Astrocyte (in vitro differentiated cells and primary cell): ENCODE measurements around the gene SLC9A3. TPM values are rescaled to one million over a fixed set of nuclear protein-coding genes. Genes with fewer than 3 reads are reported as not detected.
A peak's percentile ranks its signal among the peaks of the same experiment; 100 is the strongest.

Experiments
- DNase-seq: peaks from one replicate; pipeline ENCODE4 v3.0.0-alpha.2; 2010; ENCODE audit warnings: low read depth
- FAIRE-seq: peaks from 2 replicates; lab custom pipeline; 2011; peaks lifted over from hg19 to GRCh38; lab: Jason Lieb, UNC
- H2AFZ ChIP-seq: 2 replicates; pipeline ENCODE4 v1.6.0; 2012; ENCODE audit warnings: low read depth, low read length, inconsistent platforms
- H3K27ac ChIP-seq: 2 replicates; pipeline ENCODE4 v1.5.1; 2011; ENCODE audit warnings: low read depth, low read length, inconsistent platforms
- H3K27me3 ChIP-seq: 2 replicates; pipeline ENCODE4 v1.6.0; 2011; ENCODE audit warnings: low read length, inconsistent platforms; ENCODE audit not compliant: insufficient read depth
- H3K36me3 ChIP-seq: 2 replicates; pipeline ENCODE4 v1.5.1; 2011; ENCODE audit warnings: low read length, inconsistent platforms; ENCODE audit not compliant: insufficient read depth
- H3K4me1 ChIP-seq: 2 replicates; pipeline ENCODE4 v1.5.1; 2011; ENCODE audit warnings: low read length, inconsistent platforms; ENCODE audit not compliant: insufficient read depth
- H3K4me2 ChIP-seq: 2 replicates; pipeline ENCODE4 v1.6.0; 2012; ENCODE audit warnings: low read length, inconsistent platforms
- H3K4me3 ChIP-seq: 2 replicates; pipeline ENCODE4 v1.5.1; 2011; ENCODE audit warnings: low read depth, mild to moderate bottlenecking, low read length, inconsistent platforms; ENCODE audit not compliant: insufficient read depth
- H3K79me2 ChIP-seq: 2 replicates; pipeline ENCODE4 v1.6.0; 2012; ENCODE audit warnings: mild to moderate bottlenecking, low read length, inconsistent platforms; ENCODE audit not compliant: insufficient read depth
- H3K9ac ChIP-seq: 2 replicates; pipeline ENCODE4 v1.6.0; 2012; ENCODE audit warnings: mild to moderate bottlenecking, low read length, inconsistent platforms
- H3K9me3 ChIP-seq: 2 replicates; pipeline ENCODE4 v1.5.1; 2012; ENCODE audit warnings: low read depth, mild to moderate bottlenecking, low read length, inconsistent platforms; ENCODE audit not compliant: insufficient read depth
- H4K20me1 ChIP-seq: 2 replicates; pipeline ENCODE4 v1.6.0; 2012; ENCODE audit warnings: low read length, inconsistent platforms; ENCODE audit not compliant: insufficient read depth
- H3K27ac Mint-ChIP-seq: one replicate; pipeline ENCODE4 v1.8.0; 2021; ENCODE audit warnings: mild to moderate bottlenecking, mixed read lengths; ENCODE audit not compliant: unreplicated experiment
- H3K27me3 Mint-ChIP-seq: one replicate; pipeline ENCODE4 v1.8.0; 2021; ENCODE audit warnings: low read depth, mixed read lengths; ENCODE audit not compliant: unreplicated experiment
- H3K36me3 Mint-ChIP-seq: one replicate; pipeline ENCODE4 v1.8.0; 2021; ENCODE audit warnings: low read depth, mixed read lengths; ENCODE audit not compliant: unreplicated experiment
- H3K4me1 Mint-ChIP-seq: one replicate; pipeline ENCODE4 v1.8.0; 2021; ENCODE audit warnings: low read depth, mixed read lengths; ENCODE audit not compliant: unreplicated experiment
- H3K4me3 Mint-ChIP-seq: one replicate; pipeline ENCODE4 v1.8.0; 2021; ENCODE audit warnings: mild to moderate bottlenecking, moderate library complexity, mixed read lengths; ENCODE audit not compliant: unreplicated experiment
- H3K9me3 Mint-ChIP-seq: one replicate; pipeline ENCODE4 v1.8.0; 2021; ENCODE audit warnings: mild to moderate bottlenecking, mixed read lengths; ENCODE audit not compliant: unreplicated experiment
- CTCF ChIP-seq: IDR thresholded peaks from 2 replicates; pipeline ENCODE4 v1.5.1; 2011; ENCODE audit warnings: low read depth, mild to moderate bottlenecking, inconsistent platforms, low read length, moderate library complexity; ENCODE audit not compliant: insufficient read depth
- EZH2 ChIP-seq: IDR thresholded peaks from 2 replicates; pipeline ENCODE4 v1.6.1; 2012; ENCODE audit warnings: mild to moderate bottlenecking, low read length, inconsistent platforms; ENCODE audit not compliant: insufficient read depth
- total RNA-seq: library from RNA; stranded (reverse); gene quantifications from 2 replicates; pipeline ENCODE4 v1.2.1, GENCODE V29; 2021

The SLC9A3 gene
- total RNA-seq, 1 donor from 2014 or later: 1.0 TPM

- H3K27ac Mint-ChIP-seq: no peak overlapping the region
Measured at GRCh38 chr5:445591-445990, 78.7 kb downstream of the SLC9A3 start.

GRCh38 chr5:444226-444625 is 80.0 kb downstream of the SLC9A3 start:
- H4K20me1 ChIP-seq: peaks cover 40% of the 10 kb centered on the region
- H2AFZ ChIP-seq: no peak overlapping the region
- peak overlapping the region; percentile 64 for H3K27ac Mint-ChIP-seq
- H3K36me3 ChIP-seq: peaks cover 21% of the 10 kb centered on the region
- H3K36me3 Mint-ChIP-seq: peaks cover 10% of the 10 kb centered on the region
- H3K9me3 ChIP-seq: no peaks in the 10 kb centered on the region
- TF ChIP-seq CTCF (no peak), EZH2 (no peak)
- peaks cover 16% of the 10 kb centered on the region for H3K4me1 ChIP-seq
- H3K27me3 ChIP-seq: no peaks in the 10 kb centered on the region
- no peak overlapping the region for H3K27ac ChIP-seq
- H3K27me3 Mint-ChIP-seq: no peaks in the 10 kb centered on the region
- H3K4me3 ChIP-seq: no peak overlapping the region
- FAIRE-seq: no peak
- H3K4me2 ChIP-seq: peak overlapping the region; percentile 99
- peaks cover 11% of the 10 kb centered on the region for H3K4me1 Mint-ChIP-seq
- peak overlapping the region; percentile 93 for H3K9ac ChIP-seq
- peak overlapping the region; percentile 98 for H3K4me3 Mint-ChIP-seq
- no peaks in the 10 kb centered on the region for H3K9me3 Mint-ChIP-seq
- H3K79me2 ChIP-seq: peaks cover 59% of the 10 kb centered on the region
- no peak for DNase-seq

More at GRCh38 chr5:445591-445990, 78.7 kb downstream of the SLC9A3 start:
- Histone ChIP-seq H3K4me3 (no peak overlapping the region), H3K4me1 (peaks cover 16% of the 10 kb centered on the region), H3K27me3 (no peaks in the 10 kb centered on the region), H2AFZ (no peak overlapping the region), H4K20me1 (peaks cover 44% of the 10 kb centered on the region), H3K79me2 (peaks cover 68% of the 10 kb centered on the region), H3K27ac (no peak overlapping the region), H3K9ac (no peak overlapping the region), H3K36me3 (peaks cover 30% of the 10 kb centered on the region), H3K4me2 (no peak overlapping the region), H3K9me3 (no peaks in the 10 kb centered on the region)
- TF ChIP-seq EZH2 (no peak), CTCF (no peak)
- DNase-seq (no peak), FAIRE-seq (no peak)
- H3K4me1 Mint-ChIP-seq: peaks cover 11% of the 10 kb centered on the region
- no peak overlapping the region for H3K4me3 Mint-ChIP-seq
- H3K27me3 Mint-ChIP-seq: no peaks in the 10 kb centered on the region
- H3K9me3 Mint-ChIP-seq: no peaks in the 10 kb centered on the region
- H3K36me3 Mint-ChIP-seq: peaks cover 19% of the 10 kb centered on the region
